ENCODE measurements around the gene UGT1A8.

DNA sequence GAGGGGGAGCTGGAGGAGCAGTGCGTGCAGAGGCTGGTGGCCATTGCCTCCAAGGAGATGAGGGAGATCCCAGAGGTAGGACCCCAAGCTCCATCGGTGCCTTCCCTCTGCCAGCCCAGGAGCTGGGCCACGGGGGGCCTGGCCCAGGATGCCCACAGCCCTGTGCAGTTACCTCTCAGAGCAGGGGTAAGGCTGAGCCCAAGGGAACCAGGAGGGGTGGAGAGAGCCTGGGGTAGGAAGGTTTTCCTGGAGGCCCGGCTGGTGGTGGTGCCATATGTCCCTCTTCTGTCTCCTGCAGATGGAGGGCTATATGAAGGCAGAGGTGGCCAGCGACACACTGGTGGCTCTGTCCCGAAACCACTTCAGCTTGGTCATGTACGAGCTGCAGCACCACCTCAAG is 172.1 kb downstream of the UGT1A8 start:
- no peak for TF ChIP-seq CTCF (IDR thresholded peaks at IDR 0.05; ENCODE audit: insufficient read depth, low read length, poor library complexity, severe bottlenecking)
- no peak for TF ChIP-seq EZH2phosphoT487 (conservative IDR thresholded peaks at IDR 0.05; ENCODE audit: low read length)

Data from SU-DHL-6 (cell line).